ENCODE data around the gene HTR1D.
"Not testable (repeated sequence)": the region's sequence is repeated elsewhere in the genome, so short reads cannot be mapped to it uniquely, and the experiment has no call there.

Gene HTR1D

GRCh38 chr1:23216771-23217420, 406 bp downstream of the HTR1D start:
- peak; percentile 18 for DNase-seq

GRCh38 chr1:23215751-23216449, 1.4 kb downstream of the HTR1D start:
- DNase-seq = no peak

DNA sequence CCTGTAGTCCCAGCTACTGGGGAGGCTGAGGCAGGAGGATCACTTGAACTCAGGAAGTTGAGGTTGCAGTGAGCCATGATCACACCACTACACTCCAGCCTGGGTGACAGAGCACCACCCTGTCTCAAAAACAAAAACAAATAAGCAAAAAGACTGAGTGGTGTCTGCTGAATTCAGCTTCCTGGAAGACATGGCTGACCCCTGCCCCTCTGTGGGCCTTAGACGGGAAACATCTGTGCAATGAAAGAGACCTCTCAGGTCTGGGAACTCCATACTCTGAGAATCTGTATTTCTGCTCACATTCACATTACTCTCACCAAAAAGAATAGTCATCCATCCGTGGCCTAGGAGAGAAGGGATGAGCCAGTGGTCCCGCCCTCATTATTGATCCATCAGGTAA, 2.0 kb downstream of the HTR1D start:
- no peak for DNase-seq

DNA sequence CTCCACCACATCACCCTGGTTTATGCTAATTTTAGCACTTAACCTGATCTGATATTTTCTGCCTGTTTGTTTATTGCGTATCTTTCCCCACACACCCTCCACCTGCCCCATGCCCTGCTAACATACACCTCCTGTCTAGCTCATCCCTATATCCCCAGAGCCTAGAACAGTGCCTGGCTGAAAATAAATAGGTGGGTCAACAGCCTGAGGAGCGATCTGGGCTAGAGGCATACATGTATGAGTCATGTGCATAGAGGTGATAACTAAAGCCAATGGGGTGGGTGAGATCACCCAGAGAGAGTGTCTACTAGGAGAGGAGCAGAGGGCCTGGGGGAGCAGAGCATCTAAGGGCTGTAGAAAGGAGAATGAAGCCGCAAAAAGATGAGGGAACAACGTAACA, 2.7 kb downstream of the HTR1D start:
- DNase-seq = no peak

DNA sequence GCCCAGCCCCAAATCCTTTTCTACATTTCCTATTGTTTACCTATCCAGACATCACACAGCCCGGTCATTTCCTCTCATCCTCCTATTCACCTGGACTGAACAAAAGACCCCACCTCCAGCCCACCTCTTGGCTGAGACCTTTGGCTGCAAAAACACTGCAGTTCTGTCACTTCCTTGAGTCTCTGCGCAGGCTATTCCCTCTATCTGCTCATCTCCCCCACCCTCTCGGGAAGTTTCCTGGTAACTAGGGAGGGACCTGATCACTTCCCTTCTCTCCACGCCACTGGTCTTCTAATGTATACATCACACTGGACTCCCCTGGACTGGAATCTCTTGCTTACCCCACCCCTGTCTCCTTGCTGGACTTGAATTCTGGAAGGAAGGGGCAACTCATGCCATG, 5.3 kb downstream of the HTR1D start:
- no peak for DNase-seq

DNA sequence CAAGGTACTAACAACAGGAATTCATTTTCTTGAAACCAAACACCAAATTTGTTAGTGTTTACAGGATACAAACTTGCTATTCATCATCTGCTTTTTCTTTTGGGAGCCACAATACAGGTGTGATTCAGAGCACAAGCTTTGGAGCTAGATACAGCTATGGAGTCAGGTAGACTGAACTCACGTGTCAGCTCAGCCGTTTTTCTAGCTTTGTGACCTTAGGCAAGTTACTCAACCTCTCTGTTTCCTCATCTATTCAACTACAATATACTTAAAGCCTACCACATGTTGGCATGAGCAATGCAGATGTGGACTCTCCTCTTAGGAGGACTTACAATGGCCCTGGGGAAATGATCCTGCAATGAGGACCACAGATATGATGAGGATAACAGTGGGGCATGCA, 6.3 kb downstream of the HTR1D start:
- no peak for DNase-seq

GRCh38 chr1:23210351-23210785, 6.9 kb downstream of the HTR1D start:
- DNase-seq = no peak

GRCh38 chr1:23209770-23210169, 7.5 kb downstream of the HTR1D start:
- no peak for DNase-seq

GRCh38 chr1:23208527-23208926, 8.8 kb downstream of the HTR1D start:
- no peak for DNase-seq

DNA sequence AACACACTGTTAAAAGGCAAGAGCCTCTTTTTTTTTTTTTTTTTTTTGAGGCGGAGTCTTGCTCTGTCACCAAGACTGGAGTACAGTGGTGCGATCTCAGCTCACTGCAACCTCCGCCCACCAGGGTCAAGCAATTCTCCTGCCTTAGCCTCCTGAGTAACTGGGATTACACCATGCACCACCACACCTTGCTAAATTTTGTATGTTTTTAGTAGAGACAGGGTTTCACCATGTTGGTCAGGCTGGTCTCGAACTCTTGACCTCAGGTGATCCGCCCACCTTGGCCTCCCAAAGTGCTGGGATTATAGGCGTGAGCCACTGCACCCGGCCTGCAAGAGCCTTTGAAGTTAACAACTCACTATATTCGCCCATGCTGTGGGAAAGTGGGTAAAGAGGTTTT, 9.6 kb downstream of the HTR1D start:
- DNase-seq = not testable (repeated sequence)

DNA sequence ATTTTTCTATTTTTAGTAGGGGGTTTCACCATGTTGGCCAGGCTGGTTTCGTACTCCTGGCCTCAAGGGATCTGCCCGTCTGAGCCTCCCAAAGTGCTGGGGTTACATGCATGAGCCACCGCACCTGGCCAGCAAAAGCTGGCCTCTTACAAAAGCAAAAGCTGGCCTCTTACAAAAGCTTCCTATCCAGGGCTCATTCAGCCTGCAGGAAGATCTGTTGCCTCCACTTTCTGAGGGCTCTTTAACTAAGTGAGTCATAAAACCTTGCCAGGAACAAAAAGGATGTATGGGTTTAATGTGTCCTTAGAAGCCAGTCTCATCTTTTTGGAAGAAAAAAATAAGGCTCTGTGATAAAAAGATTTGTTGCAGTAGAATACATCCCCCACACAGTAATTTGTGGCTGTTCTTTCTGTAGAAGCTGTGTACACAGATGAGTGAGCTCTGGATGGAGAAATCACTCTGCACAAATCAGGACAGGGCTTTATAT, 15.0 kb downstream of the HTR1D start:
- DNase-seq = peak; percentile 8

- no peak for DNase-seq
These were observed 16.4 kb downstream of the HTR1D start for GRCh38 chr1:23200883-23201282.

- DNase-seq = no peak
These were observed 18.9 kb downstream of the HTR1D start for GRCh38 chr1:23198373-23198772.

- DNase-seq = no peak
These were observed 20.5 kb downstream of the HTR1D start for GRCh38 chr1:23196627-23197328.

DNA sequence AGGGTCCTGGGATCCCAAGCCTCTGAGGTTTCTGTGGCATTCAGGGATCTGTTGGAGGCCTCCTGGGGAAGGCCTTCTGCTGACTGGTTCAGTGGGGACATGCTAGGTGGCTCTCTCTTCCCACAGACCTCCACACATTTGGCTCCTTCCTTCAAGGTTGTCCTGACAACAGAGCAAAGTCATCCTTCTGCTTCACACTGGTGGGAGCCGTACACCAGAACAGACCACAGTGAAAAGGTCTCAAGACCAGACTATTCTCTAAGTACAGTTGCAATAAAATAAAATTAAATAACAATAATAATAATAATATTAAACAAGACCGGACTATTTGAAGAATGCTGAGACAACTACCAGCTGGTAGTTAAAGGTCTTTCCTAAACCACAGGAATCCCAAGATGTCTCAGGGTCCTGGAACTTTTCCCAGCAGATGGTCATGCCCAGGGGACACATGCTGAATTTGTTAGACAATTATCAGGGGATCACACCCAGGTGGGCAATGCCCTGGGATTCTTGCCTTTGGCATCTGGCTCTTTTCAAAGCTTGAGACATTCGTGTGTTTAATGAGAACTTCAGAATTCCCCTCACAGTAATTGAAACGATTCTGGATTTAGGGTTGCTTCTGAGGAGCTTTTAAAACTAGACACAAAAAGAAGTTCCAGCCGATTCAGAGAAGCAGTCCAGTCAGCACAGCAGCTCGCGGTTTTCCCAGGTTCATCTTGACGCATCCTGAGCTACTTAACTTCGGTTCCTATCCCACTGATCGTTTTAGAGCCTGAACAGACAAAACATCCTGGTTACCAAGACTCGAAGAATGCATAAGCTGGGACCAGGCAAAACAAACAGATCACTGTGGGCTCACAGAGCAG, 22.9 kb downstream of the HTR1D start:
- DNase-seq = no peak

GRCh38 chr1:23193391-23194118, 23.7 kb downstream of the HTR1D start:
- no peak for DNase-seq

GRCh38 chr1:23191199-23191598, 26.1 kb downstream of the HTR1D start:
- DNase-seq = no peak

- DNase-seq = not testable (repeated sequence)
These were observed 28.3 kb downstream of the HTR1D start for GRCh38 chr1:23188936-23189452.

DNA sequence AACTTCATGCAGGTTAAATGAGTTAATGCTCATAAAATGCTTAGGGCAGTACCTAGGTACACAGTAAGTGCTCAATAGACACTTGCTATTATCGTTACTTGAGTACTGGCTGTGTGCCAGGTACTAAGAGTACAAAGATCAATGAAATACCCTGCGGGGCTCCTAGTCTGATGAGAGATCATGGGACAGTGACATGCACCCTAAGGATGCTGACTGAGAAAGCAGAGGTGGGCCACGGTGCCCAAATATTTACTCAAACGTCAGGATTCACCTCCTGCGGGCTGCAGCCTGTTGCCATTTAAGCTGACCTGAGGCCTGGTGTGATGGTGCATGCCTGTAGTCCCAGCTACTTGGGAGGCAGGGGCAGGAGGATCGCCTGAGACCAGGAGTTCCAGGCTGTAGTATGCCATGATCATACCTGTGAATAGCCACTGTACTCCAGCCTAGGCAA, 28.8 kb downstream of the HTR1D start:
- DNase-seq = peak; percentile 92

DNA sequence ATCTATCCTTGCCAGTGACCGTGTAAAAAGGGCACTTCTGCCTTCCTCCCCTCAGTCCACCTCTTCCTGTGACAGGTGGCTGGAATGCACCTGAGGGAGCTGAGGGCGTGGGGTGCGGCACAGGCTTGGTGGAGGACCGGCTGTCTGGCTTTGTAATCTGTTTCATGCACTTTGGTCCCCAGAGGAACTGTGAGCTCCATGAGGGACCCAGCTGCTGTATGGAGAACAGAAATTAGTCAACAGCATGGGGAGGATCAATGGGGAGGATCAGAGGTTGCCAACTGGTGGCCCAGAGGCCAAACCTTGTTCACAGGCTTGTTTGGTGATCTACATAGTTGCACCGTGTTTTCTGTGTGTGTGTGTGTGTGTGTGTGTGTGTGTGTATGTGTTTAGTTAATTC, 29.7 kb downstream of the HTR1D start:
- peak; percentile 8 for DNase-seq

- no peak for DNase-seq
These were observed 31.9 kb downstream of the HTR1D start for GRCh38 chr1:23185381-23185780.
